Natural killer cell (primary cell): ENCODE measurements around the gene CSRP2. TPM values are rescaled to one million over a fixed set of nuclear protein-coding genes. Genes with fewer than 3 reads are reported as not detected.

Experiments
- ATAC-seq, 3 donors: fragments of 150-1000 bp in 2 of 3; fragments of 200-7000 bp in 1 of 3; cut with Tn5 transposase; 1 replicate in 1 of 3; 2 replicates in 2 of 3; pipeline ENCODE4 v1.10.0; 2021; ENCODE audit warnings: mild to moderate bottlenecking in 2 of 3, moderate library complexity in 2 of 3
- DNase-seq, 2 donors: peaks; one replicate each; pipeline versions ENCODE4 v3.0.0 to v3.0.0-alpha.2; 2013 to 2021; ENCODE audit warnings: mixed read lengths in 1 of 2
- H3K27ac ChIP-seq: one replicate; pipeline ENCODE4 v1.5.1; 2013; ENCODE audit warnings: mild to moderate bottlenecking, low read length
- H3K27me3 ChIP-seq: one replicate; pipeline ENCODE4 v1.6.1; 2013; ENCODE audit warnings: low read length; ENCODE audit not compliant: control insufficient read depth, insufficient read depth
- H3K36me3 ChIP-seq: one replicate; pipeline ENCODE4 v1.6.1; 2013; ENCODE audit warnings: low read length; ENCODE audit not compliant: control insufficient read depth, insufficient read depth
- H3K4me1 ChIP-seq: one replicate; pipeline ENCODE4 v1.6.1; 2013; ENCODE audit warnings: low read length; ENCODE audit not compliant: control insufficient read depth, insufficient read depth
- H3K4me3 ChIP-seq: one replicate; pipeline ENCODE4 v1.5.1; 2013; ENCODE audit warnings: low read length
- H3K9me3 ChIP-seq: one replicate; pipeline ENCODE4 v1.6.1; 2013; ENCODE audit warnings: low read length; ENCODE audit not compliant: control insufficient read depth, insufficient read depth
- H3K27ac Mint-ChIP-seq, 2 donors: one replicate each; pipeline ENCODE4 v1.8.0; 2022; ENCODE audit warnings: mild to moderate bottlenecking in 2 of 2, mixed read lengths in 2 of 2, moderate library complexity in 1 of 2
- H3K27me3 Mint-ChIP-seq, 2 donors: one replicate each; pipeline ENCODE4 v1.8.0; 2022; ENCODE audit warnings: low read depth in 2 of 2, mixed read lengths in 2 of 2
- H3K36me3 Mint-ChIP-seq: one replicate; pipeline ENCODE4 v1.8.0; 2022; ENCODE audit warnings: mixed read lengths
- H3K4me1 Mint-ChIP-seq, 2 donors: one replicate each; pipeline ENCODE4 v1.8.0; 2022; ENCODE audit warnings: mixed read lengths in 2 of 2
- H3K4me3 Mint-ChIP-seq: one replicate; pipeline ENCODE4 v1.8.0; 2022; ENCODE audit warnings: mild to moderate bottlenecking, moderate library complexity, mixed read lengths
- H3K9me3 Mint-ChIP-seq, 2 donors: one replicate each; pipeline ENCODE4 v1.8.0; 2022; ENCODE audit warnings: mixed read lengths in 2 of 2
- CTCF ChIP-seq: fragments of 200-600 bp; IDR thresholded peaks from one replicate; pipeline ENCODE4 v1.8.0; 2022; ENCODE audit warnings: antibody characterized with exemption
- WGBS: methylation state at CpG from one replicate; pipeline ENCODE4 v1.1.7; 2013; ENCODE audit warnings: missing lambda C conversion rate; ENCODE audit not compliant: insufficient coverage; 5-methylcytosine and 5-hydroxymethylcytosine counted together
- intact Hi-C: fragments of 100-400 bp; cut with micrococcal nuclease; formaldehyde crosslinking; loops from one replicate; pipeline ENCODE4 v1.14.2; 2022
- total RNA-seq, 4 donors: library from RNA; stranded (reverse); fragments of 120-200 nt in 1 of 4; gene quantifications; one replicate each; pipeline versions ENCODE4 v1.2.3 to v1.2.4, GENCODE V29; 2013 to 2022

CSRP2 gene
- total RNA-seq, 3 donors from 2014 or later (not counting 1 experiment from before 2014, with no cell fraction given): 0.08 TPM; not detected in 2

GRCh38 chr12:76874491-76875190 lies 4.2 kb downstream of the CSRP2 start:
- H3K4me3 ChIP-seq: no peak overlapping the region
- peaks cover 12 to 19% of the 10 kb centered on the region in 2 donors for H3K4me1 Mint-ChIP-seq
- TF ChIP-seq CTCF: no peak
- peaks cover 20% of the 10 kb centered on the region for H3K27me3 ChIP-seq
- H3K27me3 Mint-ChIP-seq: peaks cover 38 to 50% of the 10 kb centered on the region in 2 donors
- H3K27ac Mint-ChIP-seq: no peak overlapping the region
- no peaks in the 10 kb centered on the region for H3K9me3 Mint-ChIP-seq
- no peak overlapping the region for H3K27ac ChIP-seq
- no peaks in the 10 kb centered on the region for H3K9me3 ChIP-seq
- WGBS: 93% methylated on average over 9 of the region's 11 CpGs
- DNase-seq (no peak), ATAC-seq (no peak)
- no peaks in the 10 kb centered on the region for H3K36me3 ChIP-seq
- intact Hi-C loops: no loop called here
- peaks cover 13% of the 10 kb centered on the region for H3K4me1 ChIP-seq
- no peak overlapping the region for H3K4me3 Mint-ChIP-seq
- no peaks in the 10 kb centered on the region for H3K36me3 Mint-ChIP-seq

- Mint-ChIP-seq H3K27me3 (peaks cover 33 to 45% of the 10 kb centered on the region in 2 donors), H3K4me1 (peaks cover 7 to 14% of the 10 kb centered on the region in 2 donors), H3K27ac (no peak overlapping the region), H3K9me3 (no peaks in the 10 kb centered on the region), H3K36me3 (no peaks in the 10 kb centered on the region), H3K4me3 (no peak overlapping the region)
- Histone ChIP-seq H3K27me3 (peaks cover 20% of the 10 kb centered on the region), H3K36me3 (no peaks in the 10 kb centered on the region), H3K27ac (no peak overlapping the region), H3K9me3 (no peaks in the 10 kb centered on the region), H3K4me1 (peaks cover 10% of the 10 kb centered on the region), H3K4me3 (no peak overlapping the region)
- no peak for ATAC-seq
- 95% methylated on average over 3 of the region's 3 CpGs for WGBS
- intact Hi-C loops: no loop called here
- TF ChIP-seq CTCF: no peak
- no peak for DNase-seq
Observed at GRCh38 chr12:76874027-76874426, 4.8 kb downstream of the CSRP2 start.

- intact Hi-C loops: no loop called here
- H3K9me3 Mint-ChIP-seq: no peaks in the 10 kb centered on the region
- Histone ChIP-seq H3K4me1 (no peaks in the 10 kb centered on the region), H3K4me3 (no peak overlapping the region), H3K9me3 (no peaks in the 10 kb centered on the region), H3K27ac (no peak overlapping the region), H3K36me3 (no peaks in the 10 kb centered on the region), H3K27me3 (peaks cover 10% of the 10 kb centered on the region)
- peaks cover 0 to 5% of the 10 kb centered on the region in 2 donors for H3K4me1 Mint-ChIP-seq
- peaks cover 23 to 32% of the 10 kb centered on the region in 2 donors for H3K27me3 Mint-ChIP-seq
- 83% methylated on average over 5 of the region's 5 CpGs for WGBS
- no peak overlapping the region for H3K27ac Mint-ChIP-seq
- no peak for TF ChIP-seq CTCF
- H3K4me3 Mint-ChIP-seq: no peak overlapping the region
- no peaks in the 10 kb centered on the region for H3K36me3 Mint-ChIP-seq
- DNase-seq: no peak
- no peak for ATAC-seq
Observed at GRCh38 chr12:76872415-76872814, 6.4 kb downstream of the CSRP2 start.

- no peaks in the 10 kb centered on the region for H3K4me1 ChIP-seq
- no peaks in the 10 kb centered on the region for H3K9me3 ChIP-seq
- H3K27ac ChIP-seq: no peak overlapping the region
- 97% methylated on average over 3 of the region's 3 CpGs for WGBS
- ATAC-seq: no peak
- Mint-ChIP-seq H3K4me1 (no peaks in the 10 kb centered on the region), H3K36me3 (no peaks in the 10 kb centered on the region), H3K9me3 (no peaks in the 10 kb centered on the region), H3K27ac (no peak overlapping the region), H3K27me3 (peaks cover 16 to 26% of the 10 kb centered on the region in 2 donors), H3K4me3 (no peak overlapping the region)
- H3K4me3 ChIP-seq: no peak overlapping the region
- DNase-seq: no peak
- no peak for TF ChIP-seq CTCF
- no peaks in the 10 kb centered on the region for H3K36me3 ChIP-seq
- peaks cover 3% of the 10 kb centered on the region for H3K27me3 ChIP-seq
- intact Hi-C loops: no loop called here
Observed at GRCh38 chr12:76871742-76872141, 7.1 kb downstream of the CSRP2 start.
